Neural crest cell (in vitro differentiated cells): ENCODE data around the gene PRRX1. TPM values are rescaled to one million over a fixed set of nuclear protein-coding genes. Genes with fewer than 3 reads are reported as not detected.

Experiments
- DNase-seq: peaks from one replicate; pipeline ENCODE4 v3.0.0; 2021; ENCODE audit warnings: low read depth, mixed read lengths, low spot score
- H3K27ac Mint-ChIP-seq: one replicate; pipeline ENCODE4 v1.8.0; 2021; ENCODE audit warnings: mild to moderate bottlenecking, mixed read lengths; ENCODE audit not compliant: unreplicated experiment
- H3K27me3 Mint-ChIP-seq: 2 replicates; pipeline ENCODE4 v1.8.0; 2021; ENCODE audit warnings: low read depth, mild to moderate bottlenecking, mixed read lengths
- H3K36me3 Mint-ChIP-seq: 2 replicates; pipeline ENCODE4 v1.8.0; 2021; ENCODE audit warnings: low read depth, mild to moderate bottlenecking, mixed read lengths
- H3K4me1 Mint-ChIP-seq: 2 replicates; pipeline ENCODE4 v1.8.0; 2021; ENCODE audit warnings: mixed read lengths
- H3K4me3 Mint-ChIP-seq: one replicate; pipeline ENCODE4 v1.8.0; 2021; ENCODE audit warnings: mild to moderate bottlenecking, mixed read lengths
- H3K9me3 Mint-ChIP-seq: 2 replicates; pipeline ENCODE4 v1.8.0; 2021; ENCODE audit warnings: mixed read lengths
- CTCF ChIP-seq: fragments of 200-600 bp; sonication (generic); conservative IDR thresholded peaks from 2 replicates; pipeline ENCODE4 v1.5.0; 2021; ENCODE audit warnings: antibody characterized with exemption, mild to moderate bottlenecking
- total RNA-seq: library from RNA; stranded (reverse); gene quantifications from 2 replicates; pipeline ENCODE4 v1.2.1, GENCODE V29; 2021

PRRX1 gene
- total RNA-seq, 1 donor from 2014 or later, result 4.1 TPM

GRCh38 chr1:170634824-170635410 is 29.0 kb upstream of the PRRX1 start:
- Mint-ChIP-seq H3K9me3 (peaks cover 5% of the 10 kb centered on the region), H3K4me3 (no peak overlapping the region), H3K27ac (no peak overlapping the region), H3K36me3 (no peaks in the 10 kb centered on the region), H3K4me1 (peaks cover 5% of the 10 kb centered on the region), H3K27me3 (peaks cover 2% of the 10 kb centered on the region)
- DNase-seq, result no peak
- TF ChIP-seq CTCF, result no peak

GRCh38 chr1:170640581-170640980 is 23.4 kb upstream of the PRRX1 start:
- H3K4me1 Mint-ChIP-seq, result peaks cover 6% of the 10 kb centered on the region
- H3K27me3 Mint-ChIP-seq, result no peaks in the 10 kb centered on the region
- no peak for TF ChIP-seq CTCF
- peaks cover 5% of the 10 kb centered on the region for H3K9me3 Mint-ChIP-seq
- no peaks in the 10 kb centered on the region for H3K36me3 Mint-ChIP-seq
- no peak for DNase-seq
- no peak overlapping the region for H3K27ac Mint-ChIP-seq
- H3K4me3 Mint-ChIP-seq, result no peak overlapping the region

- H3K27me3 Mint-ChIP-seq, result peaks cover 92% of the 10 kb centered on the region
- peaks cover 22% of the 10 kb centered on the region for H3K4me1 Mint-ChIP-seq
- no peak overlapping the region for H3K27ac Mint-ChIP-seq
- TF ChIP-seq CTCF, result no peak
- no peak overlapping the region for H3K4me3 Mint-ChIP-seq
- DNase-seq, result no peak
- no peaks in the 10 kb centered on the region for H3K9me3 Mint-ChIP-seq
- H3K36me3 Mint-ChIP-seq, result no peaks in the 10 kb centered on the region
These were observed 6.6 kb upstream of the PRRX1 start for GRCh38 chr1:170657275-170657853.

- H3K9me3 Mint-ChIP-seq, result no peaks in the 10 kb centered on the region
- H3K36me3 Mint-ChIP-seq, result no peaks in the 10 kb centered on the region
- peaks cover 28% of the 10 kb centered on the region for H3K4me1 Mint-ChIP-seq
- H3K27me3 Mint-ChIP-seq, result peaks cover 97% of the 10 kb centered on the region
- no peak overlapping the region for H3K27ac Mint-ChIP-seq
- no peak overlapping the region for H3K4me3 Mint-ChIP-seq
- no peak for DNase-seq
- TF ChIP-seq CTCF, result no peak
These were observed 4.4 kb upstream of the PRRX1 start for GRCh38 chr1:170659399-170660035.

DNA sequence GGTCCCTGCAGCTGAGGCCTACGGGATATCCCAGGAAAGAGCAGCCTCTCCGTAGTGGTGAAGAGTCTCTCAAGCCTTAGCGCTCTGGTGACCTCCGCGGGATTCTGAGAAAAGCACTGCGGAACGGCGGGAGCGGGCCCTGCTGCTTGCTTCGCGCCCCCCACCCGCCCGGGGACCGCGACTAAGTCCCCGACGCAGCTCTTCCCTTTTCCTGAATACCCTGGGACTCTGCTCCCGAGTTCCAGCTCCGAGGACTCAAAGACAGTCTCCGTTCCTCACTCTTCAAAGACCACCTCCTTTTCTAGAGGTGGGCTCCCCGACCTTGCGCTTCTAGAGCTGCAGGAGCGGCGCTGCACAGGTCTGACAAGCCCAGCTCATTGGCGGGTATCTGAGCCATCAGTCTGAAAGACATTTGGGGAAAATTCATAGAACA is 3.6 kb upstream of the PRRX1 start:
- no peak overlapping the region for H3K27ac Mint-ChIP-seq
- no peaks in the 10 kb centered on the region for H3K9me3 Mint-ChIP-seq

More for the DNA sequence above, 3.6 kb upstream of the PRRX1 start:
- DNase-seq, result no peak
- Mint-ChIP-seq H3K36me3 (no peaks in the 10 kb centered on the region), H3K4me1 (peaks cover 32% of the 10 kb centered on the region), H3K27me3 (peaks cover 100% of the 10 kb centered on the region), H3K4me3 (peak overlapping the region; percentile 69)
- no peak for TF ChIP-seq CTCF
